ENCODE results near the gene GPSM3.

Gene GPSM3

GRCh38 chr6:32192608-32193039, at the start of gene GPSM3:
TSS of gene GPSM3 (minus strand) at chr6:32192643. CDS start at chr6:32192513, 130 bp downstream.
- TF ChIP-seq CTCF (IDR thresholded peaks at IDR 0.05; ENCODE audit: extremely low read depth, missing control alignments) = no peak
- peak; percentile 44 for DNase-seq (ENCODE audit: low spot score)

DNA sequence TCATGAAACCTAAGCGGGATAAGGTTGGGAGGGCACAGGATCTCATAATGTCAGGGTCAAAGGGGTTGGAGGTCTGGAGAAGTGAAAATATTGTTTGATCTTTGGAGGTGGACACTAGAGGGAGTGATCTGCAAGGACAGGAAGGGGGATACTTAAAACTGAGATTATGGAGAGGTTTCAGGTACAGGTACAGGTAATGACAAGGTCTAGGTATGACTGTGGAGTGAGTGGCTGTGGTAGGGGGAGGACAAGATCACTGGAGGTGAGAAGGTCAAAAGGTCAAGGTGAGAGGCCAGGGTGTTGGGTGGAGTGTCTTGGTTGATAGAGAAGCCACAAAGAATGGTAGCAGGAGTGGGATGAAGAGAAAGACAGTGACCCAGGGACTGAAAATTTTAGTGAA, 48.2 kb upstream of the GPSM3 start:
- no peak for DNase-seq (ENCODE audit: low spot score)
- TF ChIP-seq CTCF (IDR thresholded peaks at IDR 0.05; ENCODE audit: extremely low read depth, missing control alignments) = no peak

DNA sequence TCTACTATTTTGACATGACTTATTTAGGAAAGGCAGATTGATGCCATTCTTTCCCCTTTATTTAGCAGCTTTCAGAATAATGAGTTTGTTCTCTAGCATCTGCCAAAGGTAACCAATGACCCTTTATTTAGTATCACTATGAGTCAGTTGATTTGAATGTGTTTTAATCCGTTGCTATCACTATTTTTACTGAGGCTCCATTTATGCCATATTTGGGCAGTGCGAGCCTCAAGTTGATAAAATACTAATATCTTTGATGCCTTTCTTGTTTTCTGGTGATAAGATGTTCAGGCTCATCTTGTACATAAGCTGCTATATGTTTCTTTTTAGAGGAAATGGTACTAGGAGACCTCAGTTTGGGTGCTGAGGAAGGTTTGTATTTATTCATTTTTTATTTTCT, 47.0 kb upstream of the GPSM3 start:
- no peak for TF ChIP-seq CTCF (IDR thresholded peaks at IDR 0.05; ENCODE audit: extremely low read depth, missing control alignments)
- no peak for DNase-seq (ENCODE audit: low spot score)

- no peak for DNase-seq (ENCODE audit: low spot score)
- TF ChIP-seq CTCF (IDR thresholded peaks at IDR 0.05; ENCODE audit: extremely low read depth, missing control alignments) = no peak
Measured at GRCh38 chr6:32234934-32235333, 42.5 kb upstream of the GPSM3 start.

DNA sequence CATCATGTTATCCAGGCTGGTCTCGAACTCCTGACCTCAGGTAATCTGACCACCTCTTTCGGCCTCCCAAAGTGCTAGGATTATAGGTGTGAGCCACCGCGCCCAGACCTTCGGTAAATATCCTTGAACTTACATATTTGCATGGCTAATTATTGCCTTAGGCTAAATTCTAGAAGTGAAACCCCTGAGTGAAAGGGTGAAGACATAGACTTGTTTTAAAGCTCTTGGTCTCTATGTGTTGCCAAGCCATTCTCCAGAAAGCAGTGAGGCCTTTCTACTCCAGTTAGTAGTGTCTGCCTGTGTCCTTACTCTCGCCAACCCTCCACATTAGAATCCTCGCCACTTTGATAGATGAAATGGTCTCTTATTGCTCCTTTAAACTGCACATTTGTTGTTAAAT, 34.0 kb upstream of the GPSM3 start:
- TF ChIP-seq CTCF (IDR thresholded peaks at IDR 0.05; ENCODE audit: extremely low read depth, missing control alignments) = no peak
- no peak for DNase-seq (ENCODE audit: low spot score)

GRCh38 chr6:32224696-32225095, 32.3 kb upstream of the GPSM3 start:
- TF ChIP-seq CTCF (IDR thresholded peaks at IDR 0.05; ENCODE audit: extremely low read depth, missing control alignments) = no peak
- DNase-seq (ENCODE audit: low spot score) = no peak

- DNase-seq (ENCODE audit: low spot score) = no peak
- TF ChIP-seq CTCF (IDR thresholded peaks at IDR 0.05; ENCODE audit: extremely low read depth, missing control alignments) = no peak
Measured at GRCh38 chr6:32223258-32224235, 31.1 kb upstream of the GPSM3 start, which contains the start of gene NOTCH4. TSS of gene NOTCH4 (minus strand) at chr6:32224067. CDS start at chr6:32223928, 139 bp downstream.

Measured in GM20000 (cell line).